ENCODE data around the gene ZNF33B.
"Not testable (repeated sequence)": the region's sequence is repeated elsewhere in the genome, so short reads cannot be mapped to it uniquely, and the experiment has no call there.

Gene ZNF33B

GRCh38 chr10:42609872-42610271, 28.5 kb downstream of the ZNF33B start:
- DNase-seq, result no peak

GRCh38 chr10:42598249-42598873, 40.0 kb downstream of the ZNF33B start:
- no peak for DNase-seq

- no peak for DNase-seq
Measured at GRCh38 chr10:42596196-42596595, 42.2 kb downstream of the ZNF33B start.

GRCh38 chr10:42594246-42594650, 44.1 kb downstream of the ZNF33B start:
- DNase-seq, result no peak

GRCh38 chr10:42593284-42593683, 45.1 kb downstream of the ZNF33B start:
- DNase-seq, result no peak

- DNase-seq, result no peak
Measured at GRCh38 chr10:42583828-42584227, 54.5 kb downstream of the ZNF33B start.

DNA sequence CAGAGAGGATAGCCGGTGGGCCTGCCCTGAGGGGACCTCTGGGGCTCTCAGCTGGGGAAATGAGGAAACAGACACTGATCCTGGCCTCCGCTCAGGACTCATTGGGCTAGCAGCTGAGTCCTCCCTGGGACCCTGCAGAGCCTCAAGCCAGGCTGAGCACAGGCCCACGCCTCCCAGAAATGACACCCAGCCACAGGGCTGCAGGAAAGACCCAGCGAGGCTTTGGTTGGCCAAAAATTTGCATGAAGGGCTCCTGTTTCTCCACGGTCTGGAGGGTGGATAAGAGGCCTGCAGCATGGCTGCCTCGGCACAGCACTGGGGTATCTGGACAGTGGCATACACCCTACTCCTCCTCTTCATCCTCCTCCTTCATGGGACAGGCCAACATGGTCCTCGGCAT, 60.4 kb downstream of the ZNF33B start:
- no peak for DNase-seq

DNA sequence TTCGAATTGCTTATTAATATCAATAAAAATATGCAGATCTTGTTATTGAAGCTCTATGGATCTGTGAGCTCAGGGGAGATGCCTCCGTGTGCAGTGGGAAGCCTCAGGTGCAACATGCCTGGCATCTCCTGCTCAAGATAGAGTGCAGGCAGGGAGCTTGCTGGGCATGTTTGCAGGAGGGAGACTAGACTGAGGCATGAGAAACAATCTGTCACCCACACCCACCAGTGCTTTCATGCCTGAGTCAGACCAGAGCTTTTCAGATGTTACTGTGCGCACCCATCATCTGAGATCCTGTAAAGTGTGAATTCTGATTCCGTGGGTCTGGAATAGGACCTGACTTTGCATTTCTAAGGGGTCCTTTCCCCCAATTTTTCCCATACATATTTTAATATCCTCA, 62.0 kb downstream of the ZNF33B start:
- no peak for DNase-seq

- no peak for DNase-seq
Measured at GRCh38 chr10:42574336-42574735, 64.0 kb downstream of the ZNF33B start.

GRCh38 chr10:42556931-42557330, 81.4 kb downstream of the ZNF33B start:
- DNase-seq, result no peak

DNA sequence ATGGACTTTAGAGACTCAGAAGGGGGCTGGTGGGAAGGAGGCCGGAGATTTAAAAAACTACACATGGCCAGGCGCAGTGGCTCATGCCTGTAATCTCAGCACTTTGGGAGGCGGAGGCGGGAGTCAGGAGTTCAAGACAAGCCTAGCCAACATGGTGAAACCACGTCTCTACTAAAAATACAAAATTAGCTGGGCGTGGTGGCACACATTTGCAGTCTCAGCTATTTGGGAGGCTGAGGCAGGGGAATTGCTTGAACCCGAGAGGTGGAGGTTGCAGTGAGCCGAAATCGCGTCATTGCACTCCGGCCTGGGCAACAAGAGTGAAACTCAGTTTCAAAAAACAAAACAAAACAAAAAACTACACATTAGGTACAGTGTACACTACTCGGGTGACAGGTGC, 84.8 kb downstream of the ZNF33B start:
- DNase-seq, result not testable (repeated sequence)

DNA sequence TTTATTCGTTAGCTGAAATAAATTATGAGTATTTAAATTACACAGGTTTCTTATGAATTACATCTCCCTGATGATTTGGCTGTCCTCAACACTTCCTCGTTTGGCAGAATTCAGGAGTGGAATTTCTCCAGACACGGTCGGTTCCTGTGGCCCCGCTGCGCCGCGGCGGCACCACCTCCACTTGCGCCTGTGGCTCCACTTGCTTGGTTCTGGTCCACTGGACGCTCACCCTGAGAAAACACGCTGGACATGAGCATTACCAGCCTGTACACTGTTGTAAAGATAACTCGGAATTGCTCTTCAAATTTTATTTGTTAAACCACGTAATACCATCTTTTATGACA, 85.3 kb downstream of the ZNF33B start:
- DNase-seq, result no peak

DNA sequence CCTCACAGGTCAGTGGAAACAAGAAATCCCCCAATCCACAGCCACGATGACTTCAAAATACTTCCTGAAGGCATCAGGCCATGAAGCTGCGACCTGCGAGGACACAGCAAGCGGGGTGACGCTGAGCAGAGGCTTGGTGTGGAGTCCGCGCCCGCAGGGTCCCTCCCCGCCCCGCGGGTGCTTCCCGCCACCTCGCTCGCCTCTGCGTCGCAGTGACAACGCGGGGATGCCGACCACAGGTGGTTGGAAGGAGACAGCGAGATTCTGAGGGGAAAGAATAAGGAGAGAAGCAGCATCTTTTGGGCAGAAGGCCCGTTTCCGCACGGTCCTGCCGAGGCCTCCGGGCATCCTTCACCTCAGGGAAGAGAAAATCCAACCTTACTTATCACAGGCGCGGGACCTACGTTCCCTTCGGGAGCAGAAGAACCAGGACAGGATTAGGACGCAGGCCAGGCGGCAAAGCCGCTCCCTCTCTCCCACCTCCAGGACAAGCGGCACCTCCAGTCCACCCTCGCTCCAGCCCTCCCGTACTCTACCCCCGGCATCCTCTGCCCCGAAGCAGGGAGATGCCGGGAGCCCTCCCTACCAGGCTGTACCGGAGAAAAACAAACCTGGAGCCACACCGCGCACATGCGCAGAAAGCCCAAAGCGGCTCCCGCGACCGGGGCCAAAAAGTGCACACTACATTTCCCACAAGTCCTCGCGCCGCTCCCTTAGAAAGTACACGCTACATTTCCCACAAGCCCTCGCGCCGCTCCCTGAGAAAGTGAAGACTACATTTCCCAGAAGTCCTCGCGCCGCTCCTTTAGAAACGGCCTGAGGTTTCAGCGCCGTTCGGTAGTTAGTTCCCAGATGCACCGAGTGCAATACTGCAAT, 85.9 kb downstream of the ZNF33B start:
- peak; percentile 95 for DNase-seq

GRCh38 chr10:42551582-42552187, 86.7 kb downstream of the ZNF33B start:
- DNase-seq, result no peak

DNA sequence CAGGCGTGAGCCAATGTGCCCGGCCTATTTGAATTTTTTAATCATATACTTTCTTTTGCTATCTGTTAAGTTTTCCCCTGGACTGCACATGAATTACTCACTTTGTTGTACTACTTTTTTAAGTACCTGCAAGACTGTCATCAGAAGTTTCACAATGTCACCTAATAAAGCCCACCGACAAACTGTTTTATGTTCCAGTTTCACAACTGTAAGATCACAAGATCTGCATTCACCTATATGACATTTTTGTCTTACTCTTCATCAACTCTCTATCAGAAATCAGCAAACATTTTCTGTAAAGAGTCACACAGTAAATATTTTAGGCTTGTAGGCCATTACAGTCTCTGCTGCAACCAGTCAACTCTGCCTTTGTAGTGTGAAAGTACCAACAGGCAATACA, 88.5 kb downstream of the ZNF33B start:
- no peak for DNase-seq

GRCh38 chr10:42548254-42548653, 90.1 kb downstream of the ZNF33B start:
- no peak for DNase-seq

- DNase-seq, result no peak
Measured at GRCh38 chr10:42544945-42545344, 93.4 kb downstream of the ZNF33B start.

- no peak for DNase-seq
Measured at GRCh38 chr10:42543840-42544372, 94.5 kb downstream of the ZNF33B start.

Measured in NCI-H1694 (cell line).